ENCODE measurements around the gene KIF21A. TPM values are rescaled to one million over a fixed set of nuclear protein-coding genes. Genes with fewer than 3 reads are reported as not detected.
"Not testable (repeated sequence)": the region's sequence is repeated elsewhere in the genome, so short reads cannot be mapped to it uniquely, and the experiment has no call there.

The KIF21A gene
- total RNA-seq, 2 donors from 2014 or later: 50.4 to 51.9 TPM

GRCh38 chr12:39301422-39301821, 141.5 kb downstream of the KIF21A start:
- no peaks in the 10 kb centered on the region for H3K27me3 ChIP-seq
- no peak for DNase-seq (ENCODE audit: low spot score)
- H3K36me3 ChIP-seq: peaks cover 25% of the 10 kb centered on the region
- no peak for TF ChIP-seq CTCF (IDR thresholded peaks at IDR 0.05)
- peaks cover 0 to 4% of the 10 kb centered on the region in 2 donors for H3K4me1 ChIP-seq
- H3K4me3 ChIP-seq: no peak overlapping the region
- H3K9me3 ChIP-seq: no peaks in the 10 kb centered on the region
- H3K27ac ChIP-seq: no peak overlapping the region

- Histone ChIP-seq H3K4me1 (peaks cover 0 to 4% of the 10 kb centered on the region in 2 donors), H3K4me3 (no peak overlapping the region), H3K9me3 (no peaks in the 10 kb centered on the region), H3K36me3 (peaks cover 19% of the 10 kb centered on the region), H3K27ac (no peak overlapping the region), H3K27me3 (no peaks in the 10 kb centered on the region)
- TF ChIP-seq CTCF (IDR thresholded peaks at IDR 0.05): no peak
- DNase-seq (ENCODE audit: low spot score): no peak
Measured at GRCh38 chr12:39300799-39301198, 142.1 kb downstream of the KIF21A start.

DNA sequence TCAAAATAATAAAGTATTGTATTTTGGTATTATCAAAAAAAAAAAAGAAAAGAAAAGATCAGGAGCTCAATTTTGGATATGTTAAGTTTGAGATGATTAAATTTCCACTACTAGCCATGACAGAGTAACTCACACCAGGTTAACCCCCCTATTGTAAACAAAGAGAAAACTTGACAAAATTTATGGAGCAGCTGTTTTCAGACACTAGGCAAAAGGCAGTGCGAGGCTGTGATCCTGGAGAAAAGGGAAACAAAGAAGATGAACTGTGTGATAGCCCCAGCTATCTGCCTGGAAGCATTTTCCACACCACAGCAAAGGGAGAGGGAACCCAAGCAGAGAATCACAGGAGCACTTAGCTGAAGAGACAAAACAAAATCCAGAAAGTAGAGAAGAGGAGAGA, 145.0 kb downstream of the KIF21A start:
- Histone ChIP-seq H3K9me3 (no peaks in the 10 kb centered on the region), H3K36me3 (peaks cover 5% of the 10 kb centered on the region), H3K4me3 (no peak overlapping the region), H3K27ac (no peak overlapping the region), H3K27me3 (no peaks in the 10 kb centered on the region), H3K4me1 (peaks cover 0 to 13% of the 10 kb centered on the region in 2 donors)
- TF ChIP-seq CTCF (IDR thresholded peaks at IDR 0.05): no peak
- no peak for DNase-seq (ENCODE audit: low spot score)

DNA sequence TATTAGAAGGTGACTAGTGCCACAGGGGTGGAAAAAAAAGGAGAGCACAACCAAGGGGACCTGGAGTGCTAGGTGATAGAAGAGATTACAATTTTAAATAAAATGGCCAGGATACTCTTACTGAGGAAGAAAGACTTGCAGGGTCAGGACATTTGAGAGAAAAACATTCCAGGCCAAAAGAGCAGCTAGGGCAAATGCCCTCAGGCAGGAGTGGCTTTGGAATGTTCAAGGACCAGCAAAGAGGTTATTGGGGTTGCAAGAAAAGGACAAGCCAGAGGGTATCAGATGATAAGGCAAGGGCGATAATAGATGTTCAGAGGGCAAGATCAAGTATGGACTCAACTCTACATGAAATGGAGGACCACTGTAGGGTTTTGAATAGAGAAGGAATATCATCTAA, 146.4 kb downstream of the KIF21A start:
- Histone ChIP-seq H3K9me3 (no peaks in the 10 kb centered on the region), H3K27me3 (no peaks in the 10 kb centered on the region), H3K27ac (no peak overlapping the region), H3K36me3 (peaks cover 6% of the 10 kb centered on the region), H3K4me1 (peaks cover 0 to 11% of the 10 kb centered on the region in 2 donors), H3K4me3 (no peak overlapping the region)
- no peak for DNase-seq (ENCODE audit: low spot score)
- TF ChIP-seq CTCF (IDR thresholded peaks at IDR 0.05): no peak

- DNase-seq (ENCODE audit: low spot score): not testable (repeated sequence)
Measured at GRCh38 chr12:39295593-39295992, 147.3 kb downstream of the KIF21A start.

DNA sequence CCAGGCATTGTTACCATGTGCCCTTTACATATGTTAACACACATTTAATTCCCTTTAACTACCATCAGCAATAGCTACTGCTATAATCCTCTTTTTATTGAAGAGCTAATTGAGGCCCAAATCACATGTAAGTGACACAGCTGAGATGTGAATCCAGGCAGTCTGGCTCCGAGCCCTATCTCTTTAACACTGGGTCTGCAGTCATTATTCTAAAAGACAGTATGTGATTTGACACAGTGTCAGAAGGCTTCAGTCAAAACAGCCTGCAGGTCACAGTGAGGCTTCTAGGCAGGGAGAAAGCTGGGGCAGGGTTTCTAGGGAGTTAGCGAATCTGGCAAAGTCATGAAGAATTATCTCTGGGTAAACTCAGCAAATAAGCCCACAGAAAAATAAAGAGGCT, 148.2 kb downstream of the KIF21A start:
- Histone ChIP-seq H3K27me3 (no peaks in the 10 kb centered on the region), H3K36me3 (peaks cover 6% of the 10 kb centered on the region), H3K4me3 (no peak overlapping the region), H3K9me3 (no peaks in the 10 kb centered on the region), H3K27ac (no peak overlapping the region), H3K4me1 (peaks cover 0 to 9% of the 10 kb centered on the region in 2 donors)
- DNase-seq (ENCODE audit: low spot score): no peak
- no peak for TF ChIP-seq CTCF (IDR thresholded peaks at IDR 0.05)

More at GRCh38 chr12:39295593-39295992, 147.3 kb downstream of the KIF21A start:
- H3K9me3 ChIP-seq, H3K36me3 ChIP-seq, H3K27me3 ChIP-seq, H3K4me3 ChIP-seq, H3K27ac ChIP-seq, H3K4me1 ChIP-seq: not testable (repeated sequence)

Measured in right atrium auricular region (tissue), 2 donors.